ENCODE measurements around the gene EPHB2. TPM values are rescaled to one million over a fixed set of nuclear protein-coding genes. Genes with fewer than 3 reads are reported as not detected.

The EPHB2 gene
- total and polyA plus RNA-seq, 2 of the 8 experiments (the other 6 are each of a cell fraction or from before 2014, with no cell fraction given) = 15.8 to 17.2 TPM

GRCh38 chr1:22778408-22778807 lies 67.8 kb downstream of the EPHB2 start:
- WGBS, 2 experiments (ENCODE audit: extremely low coverage in 1 of 2, insufficient coverage in 1 of 2, insufficient read length in 1 of 2, insufficient replicate concordance in 2 of 2, low coverage in 1 of 2, low lambda C conversion rate in 2 of 2, missing lambda C conversion rate in 1 of 2) = 75% methylated on average over 2 of the region's 2 CpGs; no CpG with 5 or more reads in 1 of the 2 experiments
- Histone ChIP-seq H3K56ac (replicated peaks; ENCODE audit: insufficient read length, low read depth, low read length) (no peak overlapping the region), H4K91ac (replicated peaks; ENCODE audit: insufficient read length, low read length) (no peak overlapping the region), H3K4me3 (ENCODE audit: extremely low read depth in 1 of 4, insufficient read depth in 2 of 4, low read depth in 3 of 4, low read length in 4 of 4) (no peak overlapping the region), H3K9ac (replicated peaks in 1 of 4; ENCODE audit: extremely low read depth in 1 of 4, low read depth in 3 of 4, low read length in 3 of 4) (peak overlapping the region in 1 of 4 experiments; percentile 10; a peak in 1 of 7 replicates), H3K27me3 (replicated peaks in 1 of 4; ENCODE audit: control insufficient read depth in 3 of 4, extremely low read depth in 1 of 4, insufficient read depth in 3 of 4, low read length in 3 of 4) (no peaks in the 10 kb centered on the region), H3K4me1 (replicated peaks in 1 of 4; ENCODE audit: control insufficient read depth in 3 of 4, insufficient read depth in 4 of 4, low read length in 3 of 4) (peaks cover 0 to 10% (median 4%) of the 10 kb centered on the region in 4 experiments; a peak in 3 of 7 replicates), H2BK12ac (ENCODE audit: low read depth, low read length) (no peak overlapping the region), H3K79me1 (ENCODE audit: low read depth, low read length) (no peaks in the 10 kb centered on the region; the same call in 1 of the 2 replicates), H2AFZ (ENCODE audit: low read length) (no peak overlapping the region), H3K18ac (ENCODE audit: extremely low read depth, low read length) (no peak overlapping the region), H3K27ac (ENCODE audit: low read depth, low read length) (no peak overlapping the region), H2BK15ac (ENCODE audit: low read length) (no peak overlapping the region), H4K8ac (ENCODE audit: extremely low read depth, insufficient read depth, low read length) (no peak overlapping the region), H3K9me3 (ENCODE audit: insufficient read depth in 2 of 2, low read depth in 1 of 2, low read length in 1 of 2) (no peaks in the 10 kb centered on the region), H2BK120ac (replicated peaks; ENCODE audit: low read depth, low read length) (no peak overlapping the region), H3K14ac (ENCODE audit: insufficient read length) (no peak overlapping the region), H2BK20ac (ENCODE audit: low read length) (no peak overlapping the region), H2AK5ac (ENCODE audit: low read depth, low read length) (no peak overlapping the region), H4K20me1 (replicated peaks in 1 of 2; ENCODE audit: control insufficient read depth in 1 of 2, insufficient read depth in 2 of 2, low read length in 2 of 2) (no peaks in the 10 kb centered on the region), H3K23me2 (ENCODE audit: low read depth, low read length) (no peaks in the 10 kb centered on the region), H3K23ac (ENCODE audit: insufficient read length) (no peak overlapping the region), H2BK5ac (ENCODE audit: low read depth, low read length) (no peak overlapping the region), H4K5ac (ENCODE audit: insufficient read length, low read depth, low read length) (no peak overlapping the region), H3K4ac (replicated peaks; ENCODE audit: insufficient read length, low read depth, low read length) (no peak overlapping the region), H3K79me2 (ENCODE audit: control insufficient read depth in 1 of 2, insufficient read depth in 2 of 2, low read length in 2 of 2) (no peaks in the 10 kb centered on the region), H3K4me2 (ENCODE audit: insufficient read depth in 1 of 2, low read depth in 2 of 2, low read length in 2 of 2) (no peak overlapping the region; a peak in 1 of 4 replicates), H3K36me3 (ENCODE audit: control insufficient read depth in 2 of 4, insufficient read depth in 4 of 4, low read length in 3 of 4) (no peaks in the 10 kb centered on the region)
- ChIA-PET POLR2A (ENCODE audit: partially characterized antibody) (no interaction called here), CTCF (ENCODE audit: partially characterized antibody) (interaction anchor here (0.7 to 1.6 kb wide), 2 partner anchors 30 to 46 kb away, joined by 3 to 4 read pairs; no protein-coding TSS in a partner anchor)
- DNase-seq (ENCODE audit: low read depth in 1 of 2, low spot score in 2 of 2) (no peak), FAIRE-seq (no peak)
- TF ChIP-seq USF2 (IDR thresholded peaks at IDR 0.05; ENCODE audit: low read length) (no peak), NRF1 (IDR thresholded peaks at IDR 0.05; ENCODE audit: low read depth, low read length) (no peak), POLR2A (IDR thresholded peaks at IDR 0.05; ENCODE audit: control extremely low read depth in 1 of 2, low read depth in 2 of 2, low read length in 2 of 2) (no peak), RAD21 (IDR thresholded peaks at IDR 0.05 in 1 of 2, conservative IDR thresholded peaks at IDR 0.05 in 1 of 2; ENCODE audit: low read depth in 2 of 2, low read length in 2 of 2) (peak in 1 of 2 experiments; percentile 13; a peak in 1 of 4 replicates)
